Ureter (tissue), 1 donor: ENCODE results near the gene LGI2. TPM values are rescaled to one million over a fixed set of nuclear protein-coding genes. Genes with fewer than 3 reads are reported as not detected.
"Not testable (repeated sequence)": the region's sequence is repeated elsewhere in the genome, so short reads cannot be mapped to it uniquely, and the experiment has no call there.

ENCODE experiments used
- DNase-seq: peaks from one replicate; pipeline ENCODE4 v3.0.0-alpha.2; 2020; ENCODE audit warnings: low spot score
- total RNA-seq: library from RNA; stranded (reverse); gene quantifications from one replicate; pipeline ENCODE4 v1.2.4, GENCODE V29; 2023
- donor health status: DM: yes; HTN: yes; CAD: no.

Gene LGI2
- total RNA-seq, 1 donor from 2014 or later = 1.5 TPM

DNA sequence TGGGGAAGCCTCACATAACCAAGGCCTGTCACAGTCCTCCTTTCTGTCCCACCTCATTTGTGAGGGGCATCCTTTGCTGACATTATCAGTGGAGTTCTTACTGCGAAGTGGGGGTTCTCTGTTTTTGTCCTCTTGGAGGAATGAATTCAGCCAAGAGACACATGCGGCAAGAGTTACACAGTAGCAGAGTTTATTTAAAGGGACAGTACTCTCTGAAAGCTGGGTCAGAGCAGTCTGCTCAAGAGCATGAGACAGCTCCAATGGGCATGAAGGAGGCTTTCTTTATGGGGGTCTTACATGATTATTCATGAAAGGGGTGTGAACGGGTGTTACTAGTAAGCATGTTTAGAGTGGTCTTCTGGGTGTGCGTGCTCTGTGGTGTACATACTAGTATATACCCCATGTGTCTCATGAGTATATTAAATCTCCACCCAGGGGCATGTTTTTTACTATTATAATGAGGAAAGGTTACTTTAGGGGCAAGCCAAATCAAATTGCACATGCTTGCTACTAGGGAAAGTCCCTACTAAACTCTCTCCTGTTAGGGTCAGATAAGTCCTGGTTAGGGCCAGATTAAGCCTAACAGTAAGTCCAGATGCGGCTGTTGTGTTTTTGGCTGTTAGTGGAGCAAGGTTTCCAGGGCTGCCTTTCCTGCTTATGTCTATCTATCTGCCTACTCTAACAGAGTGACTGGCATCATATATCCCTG lies 19.8 kb upstream of the LGI2 start:
- no peak for DNase-seq

- DNase-seq = no peak
Observed at GRCh38 chr4:25043548-25043947, 12.8 kb upstream of the LGI2 start.

GRCh38 chr4:25033526-25033925 lies 2.8 kb upstream of the LGI2 start:
- no peak for DNase-seq

DNA sequence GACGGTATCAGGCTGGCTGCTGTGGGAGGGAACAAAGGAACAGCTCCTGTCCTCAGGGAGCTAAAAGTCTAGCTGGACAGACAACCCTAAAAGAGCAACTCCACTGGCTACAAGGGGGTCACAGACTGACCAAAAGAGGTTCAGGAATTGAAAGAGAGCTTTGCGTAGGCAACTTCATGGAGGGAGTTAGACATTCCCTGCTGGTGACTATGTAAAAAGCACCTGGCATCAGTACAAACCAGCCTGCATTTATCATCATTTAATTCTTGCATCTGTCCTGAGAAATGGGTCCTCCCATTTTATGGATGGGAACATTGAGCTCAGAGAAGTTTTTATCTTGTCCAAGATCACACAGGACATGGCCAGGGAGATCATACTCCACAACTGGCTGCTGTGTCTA lies 1.4 kb upstream of the LGI2 start:
- DNase-seq = no peak

- DNase-seq = no peak
Observed at GRCh38 chr4:25031077-25031621, 403 bp upstream of the LGI2 start.

- DNase-seq = no peak
Observed at GRCh38 chr4:25029479-25030276, 1.1 kb downstream of the LGI2 start.

GRCh38 chr4:25028851-25029250 lies 1.9 kb downstream of the LGI2 start:
- DNase-seq = no peak

DNA sequence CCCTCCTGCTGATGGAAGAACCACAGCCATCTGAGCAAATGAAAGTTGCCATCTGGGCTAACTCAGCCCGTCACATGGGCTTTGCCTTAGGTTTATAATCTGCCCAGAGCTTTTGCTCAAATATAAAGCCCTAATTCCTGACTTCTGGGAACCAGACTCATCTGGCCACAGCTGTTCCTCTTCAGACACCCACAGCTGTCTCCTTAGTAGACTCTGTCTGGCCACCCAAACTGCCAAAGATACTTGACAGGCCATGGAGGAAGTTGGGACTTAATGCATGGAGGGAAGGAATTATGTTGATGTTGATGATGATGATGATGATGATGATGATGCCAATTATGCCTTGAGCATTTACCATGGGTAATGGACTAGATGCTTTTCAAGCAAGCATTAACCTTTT lies 8.0 kb downstream of the LGI2 start:
- no peak for DNase-seq

DNA sequence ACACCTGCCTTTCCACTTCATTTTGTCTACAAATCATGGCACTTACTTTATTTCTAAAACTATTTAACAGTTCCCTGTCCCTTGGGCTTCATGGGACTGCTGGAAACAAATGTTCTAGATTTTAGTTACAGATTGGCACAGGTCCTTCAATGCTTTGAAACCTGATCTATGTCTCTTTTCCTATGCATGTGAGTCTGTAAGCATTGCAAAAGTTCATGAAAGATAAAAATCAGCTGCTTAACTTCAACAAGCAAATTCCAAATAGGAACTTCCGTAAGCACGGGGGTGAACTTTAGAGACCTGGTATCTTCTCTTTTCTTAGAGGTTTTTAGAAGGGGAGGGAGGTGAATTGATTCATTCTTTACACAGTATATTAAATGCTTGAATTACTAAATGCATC lies 9.5 kb downstream of the LGI2 start:
- DNase-seq = no peak

DNA sequence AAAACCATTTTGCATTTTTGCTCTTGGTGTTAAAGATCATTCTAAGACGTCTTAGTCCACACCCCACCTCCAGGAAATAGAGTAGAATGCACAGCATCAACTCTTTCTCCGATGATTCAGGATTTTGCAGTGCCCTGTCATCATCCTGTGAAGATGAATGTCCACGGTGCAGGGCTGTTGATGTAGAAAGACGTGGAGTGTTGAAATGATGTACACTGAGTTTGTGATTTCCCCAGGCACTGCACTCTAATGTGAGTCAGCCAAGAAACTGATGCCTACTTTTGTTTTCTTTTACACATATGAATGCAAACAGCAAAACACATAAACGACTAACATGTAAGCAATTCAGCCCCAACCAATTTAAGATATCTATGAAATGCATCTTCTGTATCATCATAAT lies 10.5 kb downstream of the LGI2 start:
- DNase-seq = no peak

- DNase-seq = no peak
Observed at GRCh38 chr4:25019501-25019900, 11.2 kb downstream of the LGI2 start.

DNA sequence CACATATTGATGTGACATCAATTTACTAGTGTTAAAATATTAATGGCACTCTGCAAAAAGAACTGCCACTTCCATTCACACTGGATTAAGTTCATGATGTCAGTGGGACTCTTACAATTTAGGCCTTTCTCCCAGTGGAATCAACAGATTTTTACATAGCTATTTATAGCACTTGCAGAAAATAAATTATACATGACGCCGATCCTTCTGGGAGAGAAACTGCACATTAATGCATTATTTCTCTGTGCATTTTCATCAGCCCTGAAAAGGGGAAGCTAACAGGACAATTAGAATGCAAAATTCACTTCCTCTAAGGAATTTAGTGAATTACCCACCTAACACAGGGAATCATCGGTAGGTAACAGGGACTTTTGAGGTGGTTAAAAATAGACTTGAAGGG lies 15.7 kb downstream of the LGI2 start:
- no peak for DNase-seq

- DNase-seq = not testable (repeated sequence)
Observed at GRCh38 chr4:25014662-25014983, 16.1 kb downstream of the LGI2 start.

DNA sequence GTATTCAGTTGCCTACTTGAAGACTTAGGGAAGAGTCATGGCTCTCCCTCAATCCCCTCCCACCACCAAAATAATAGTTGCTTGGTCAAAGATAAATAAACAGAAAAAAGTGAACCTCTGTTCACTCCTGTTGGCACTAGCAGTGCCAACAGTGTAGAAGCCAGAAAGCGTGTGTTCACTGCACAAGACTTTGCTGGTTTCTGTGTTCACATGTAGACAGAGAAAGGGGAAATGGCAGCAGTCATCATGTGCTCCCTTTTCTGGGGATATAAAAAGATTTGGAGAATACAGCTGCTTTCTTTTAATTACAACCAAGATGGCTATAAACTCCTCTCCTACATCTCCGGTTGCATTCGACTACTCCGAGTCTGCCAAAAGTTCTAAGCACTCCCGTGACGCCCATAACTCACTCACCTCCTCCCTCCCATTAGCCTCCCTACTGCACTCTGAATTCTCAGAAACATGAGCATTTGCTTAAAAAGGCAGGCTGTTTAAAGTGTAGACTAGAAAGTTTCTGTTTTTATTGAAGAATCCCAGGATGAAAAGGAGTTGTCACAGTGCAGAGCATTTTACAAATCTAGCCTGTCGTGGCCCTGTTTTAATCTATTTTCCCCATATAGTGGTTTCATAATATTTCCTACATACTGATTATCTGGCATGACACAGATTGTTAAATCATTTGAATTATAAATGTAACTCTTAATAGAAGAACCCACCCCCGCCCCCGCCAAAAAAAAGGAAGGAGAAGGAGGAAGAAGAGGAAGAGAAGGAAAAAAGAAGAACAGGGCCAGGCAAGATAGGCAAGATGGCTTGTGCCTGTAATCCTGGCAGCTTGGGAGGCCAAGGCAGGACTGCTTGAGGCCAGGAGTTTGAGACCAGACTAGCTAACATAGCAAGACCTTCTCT lies 16.7 kb downstream of the LGI2 start:
- no peak for DNase-seq

GRCh38 chr4:25012655-25013054 lies 18.1 kb downstream of the LGI2 start:
- DNase-seq = no peak

DNA sequence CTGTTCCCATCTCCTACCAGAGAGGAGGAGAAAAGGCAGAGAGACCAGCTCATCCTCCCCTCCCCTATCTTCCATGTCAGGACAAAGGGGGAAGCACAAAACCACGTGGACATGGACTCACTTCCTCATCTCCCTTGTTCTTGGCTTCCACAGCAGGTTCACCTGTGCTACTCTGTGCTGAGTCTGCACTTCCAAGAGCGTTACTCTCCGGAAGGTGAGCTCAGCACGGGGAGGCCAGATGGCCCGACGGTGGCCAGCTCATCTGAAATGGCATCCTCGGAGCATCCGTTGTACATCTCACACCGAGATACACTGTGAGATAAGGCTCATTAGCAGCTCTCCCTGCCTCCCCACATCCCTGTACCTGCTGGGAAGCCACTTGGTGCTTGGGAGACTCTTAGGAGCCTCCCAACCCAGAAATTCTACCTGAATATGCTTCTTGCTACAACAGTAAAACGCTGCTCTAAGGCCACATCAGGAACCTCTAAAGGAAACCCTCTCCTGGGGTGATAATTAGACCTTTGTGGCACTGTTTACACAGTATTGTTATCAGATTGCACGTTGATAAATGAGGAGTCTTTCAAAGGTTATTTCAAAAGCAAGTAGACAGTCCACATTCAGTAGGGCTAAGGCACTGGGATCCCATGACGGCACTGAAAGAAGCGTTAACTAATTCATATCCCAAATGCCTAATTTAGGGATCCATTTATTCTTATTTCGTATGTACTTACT lies 19.4 kb downstream of the LGI2 start:
- DNase-seq = no peak

DNA sequence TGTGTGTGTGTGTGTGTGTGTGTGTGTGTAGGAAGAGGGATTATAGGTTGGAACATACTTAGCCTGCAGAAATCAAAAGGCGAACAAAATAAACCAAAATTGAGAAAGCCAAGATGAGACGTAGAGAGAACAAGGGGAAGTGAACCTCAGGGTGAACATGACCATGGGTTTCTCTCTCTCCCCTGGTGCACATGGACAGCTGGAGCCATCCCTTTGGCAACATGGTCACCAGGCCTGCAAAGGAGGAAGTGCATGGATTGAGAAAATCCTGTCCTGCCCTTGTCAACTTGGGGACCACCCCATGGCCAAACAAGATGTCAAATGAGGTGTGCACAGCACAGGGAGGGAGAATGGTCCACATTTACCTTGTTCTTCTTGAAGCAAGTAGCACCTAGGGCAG lies 23.1 kb downstream of the LGI2 start:
- DNase-seq = no peak

GRCh38 chr4:25002681-25003080 lies 28.1 kb downstream of the LGI2 start:
- DNase-seq = no peak

DNA sequence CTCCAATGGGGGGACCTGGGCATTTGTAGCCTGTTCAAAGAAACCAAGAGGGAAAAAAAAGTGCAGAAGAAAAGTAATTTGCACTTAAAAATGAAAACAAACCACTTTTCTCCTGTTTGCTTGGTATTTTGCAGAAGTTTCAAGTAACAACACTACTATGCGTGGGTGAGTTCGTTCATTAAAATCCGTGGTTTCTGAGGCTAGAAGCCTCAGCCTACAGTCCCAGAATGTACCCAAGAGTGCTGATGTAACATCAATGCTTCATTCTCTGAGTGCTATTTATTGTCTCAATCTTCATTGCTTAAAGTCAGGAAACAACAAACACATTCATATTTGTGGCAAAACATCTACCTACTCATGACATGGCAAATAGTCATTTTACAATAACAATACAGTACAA lies 29.2 kb downstream of the LGI2 start:
- no peak for DNase-seq

- DNase-seq = no peak
Observed at GRCh38 chr4:25000639-25001038, 30.1 kb downstream of the LGI2 start.

DNA sequence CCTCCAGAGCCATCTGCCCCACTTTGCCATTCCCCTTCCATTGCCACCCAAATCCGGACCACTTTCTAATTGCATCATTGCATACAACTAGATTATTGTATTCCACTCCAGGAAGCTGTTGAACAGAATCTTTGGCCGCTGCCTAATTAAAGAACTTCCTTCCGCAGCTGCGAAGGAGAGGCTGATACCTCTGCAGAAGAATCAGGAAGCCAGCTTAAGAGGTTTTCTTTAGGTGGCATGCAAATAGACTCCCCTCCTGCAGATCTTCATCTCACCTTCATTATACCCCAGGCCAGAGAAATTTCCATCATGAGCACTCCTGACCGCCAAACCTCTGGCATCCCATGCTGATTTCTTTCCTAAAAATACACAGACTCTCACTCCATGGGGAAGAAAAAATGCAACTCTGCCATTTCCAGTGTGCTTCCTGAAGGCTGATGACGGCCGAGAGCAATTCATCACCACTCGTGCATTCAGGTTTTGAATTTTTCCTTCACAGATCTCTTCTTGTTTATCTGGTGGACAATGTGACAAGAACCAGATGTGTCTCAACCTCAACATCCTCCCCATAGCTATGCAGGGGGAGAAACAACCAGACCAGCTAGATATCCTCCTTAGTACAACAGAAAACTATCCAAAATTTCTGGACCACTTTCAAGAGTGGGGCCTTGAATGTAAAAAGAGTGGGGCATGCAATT lies 31.2 kb downstream of the LGI2 start:
- no peak for DNase-seq
